ENCODE results near the gene SLC16A8.
"Not testable (repeated sequence)": the region's sequence is repeated elsewhere in the genome, so short reads cannot be mapped to it uniquely, and the experiment has no call there.

SLC16A8 gene

GRCh38 chr22:38086001-38086845 is 2.2 kb upstream of the SLC16A8 start:
- no peak for DNase-seq (ENCODE audit: low read depth)

DNA sequence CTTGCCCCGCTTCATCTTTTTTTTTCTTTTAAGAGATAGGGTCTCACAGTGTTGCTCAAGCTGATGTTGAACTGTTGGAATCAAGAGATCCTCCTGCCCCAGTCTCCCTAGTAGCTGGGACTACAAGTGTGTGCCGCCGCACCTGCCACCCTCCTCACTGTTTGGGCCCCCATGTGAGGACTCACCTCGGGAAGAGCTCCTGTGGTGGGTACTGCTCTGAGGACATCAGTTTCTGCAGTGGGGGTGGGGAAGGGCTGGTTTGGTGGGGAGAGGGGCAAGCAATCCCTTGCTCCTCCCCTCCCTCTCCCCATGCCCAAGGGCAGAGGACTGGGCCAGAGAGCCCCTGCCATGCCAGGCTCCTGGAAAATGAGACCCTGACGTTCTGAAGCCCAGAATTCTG is 1.5 kb upstream of the SLC16A8 start:
- DNase-seq (ENCODE audit: low read depth): no peak

GRCh38 chr22:38085056-38085455 is 1.1 kb upstream of the SLC16A8 start:
- no peak for DNase-seq (ENCODE audit: low read depth)

DNA sequence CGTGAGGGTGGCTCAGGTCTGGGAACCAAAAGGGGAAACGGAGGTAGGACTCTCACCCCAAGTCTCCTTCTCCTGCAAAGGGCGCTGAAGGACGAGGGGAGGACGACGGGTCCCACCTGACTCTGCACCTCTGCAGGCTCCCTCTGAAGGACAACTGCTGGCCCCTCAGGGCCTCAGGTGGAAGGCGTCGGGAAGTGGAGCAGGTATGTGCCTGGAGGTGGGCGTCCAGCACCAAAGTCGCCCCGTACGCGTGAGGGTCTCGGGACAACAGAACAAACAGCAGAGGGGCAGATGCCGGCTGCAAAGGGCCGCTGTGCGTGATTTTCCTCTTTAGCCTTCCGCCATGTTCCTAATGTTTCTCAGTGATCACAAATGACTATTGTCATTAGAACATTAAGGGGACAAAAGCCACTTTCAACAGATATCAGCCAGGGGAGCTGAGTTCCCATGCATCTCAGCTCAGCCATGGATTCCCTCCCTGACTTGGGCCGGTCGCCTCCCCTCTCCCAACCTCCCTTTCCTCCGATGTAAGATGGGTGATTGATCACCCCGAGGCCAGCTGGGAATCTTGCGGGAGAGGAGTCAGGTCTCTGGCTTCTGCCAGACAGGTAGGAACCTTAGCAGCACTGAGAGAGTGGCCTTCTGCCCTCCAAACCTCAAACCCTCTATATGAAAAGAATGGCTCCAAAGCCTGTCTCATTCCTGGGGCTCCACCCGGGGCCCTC is 836 bp downstream of the SLC16A8 start:
- no peak for DNase-seq (ENCODE audit: low read depth)

DNA sequence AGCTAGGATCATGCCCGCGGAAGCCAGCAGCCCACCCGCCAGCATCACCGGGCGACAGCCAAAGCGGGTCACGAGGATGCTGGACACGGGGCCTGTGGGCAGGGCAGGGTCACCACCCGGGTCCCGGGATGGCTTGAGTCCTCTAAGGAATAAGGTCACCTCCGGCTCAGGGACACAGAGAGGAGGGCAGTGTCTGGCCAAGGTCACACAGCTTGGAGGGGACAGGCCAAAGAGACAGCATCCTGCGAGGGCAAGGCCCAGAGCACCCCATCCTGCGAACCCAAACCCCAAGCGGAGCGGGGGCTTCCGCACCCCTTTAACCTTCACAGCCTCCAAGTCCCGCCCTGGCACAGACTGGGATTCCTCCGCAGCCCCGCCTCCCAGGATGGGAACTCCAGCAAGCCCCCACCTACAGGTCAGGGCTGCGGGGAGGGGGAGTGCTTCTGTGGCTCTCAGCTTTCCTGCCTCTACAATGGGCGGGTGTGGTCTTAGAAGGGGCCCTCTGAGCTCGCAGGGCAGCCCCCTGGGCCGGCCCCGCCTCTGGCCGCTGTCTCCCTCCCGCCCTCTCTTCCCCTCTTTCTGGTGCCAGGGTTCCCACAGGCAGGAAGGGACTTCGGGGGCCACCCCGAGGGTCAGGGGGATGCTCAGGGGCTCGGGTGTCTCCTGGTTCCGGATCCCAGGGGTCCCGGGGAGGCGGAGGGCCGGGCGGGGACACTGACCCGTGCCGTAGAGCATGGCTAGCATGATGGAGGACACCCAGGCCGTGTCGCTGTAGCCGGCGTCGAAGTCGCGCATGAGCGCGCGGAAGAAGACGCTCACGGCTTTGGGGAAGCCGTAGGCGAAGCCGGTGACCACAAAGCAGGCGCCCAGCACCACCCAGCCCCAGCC is 1.8 kb downstream of the SLC16A8 start:
- no peak for DNase-seq (ENCODE audit: low read depth)

GRCh38 chr22:38081636-38081940 is 2.4 kb downstream of the SLC16A8 start:
- no peak for DNase-seq (ENCODE audit: low read depth)

DNA sequence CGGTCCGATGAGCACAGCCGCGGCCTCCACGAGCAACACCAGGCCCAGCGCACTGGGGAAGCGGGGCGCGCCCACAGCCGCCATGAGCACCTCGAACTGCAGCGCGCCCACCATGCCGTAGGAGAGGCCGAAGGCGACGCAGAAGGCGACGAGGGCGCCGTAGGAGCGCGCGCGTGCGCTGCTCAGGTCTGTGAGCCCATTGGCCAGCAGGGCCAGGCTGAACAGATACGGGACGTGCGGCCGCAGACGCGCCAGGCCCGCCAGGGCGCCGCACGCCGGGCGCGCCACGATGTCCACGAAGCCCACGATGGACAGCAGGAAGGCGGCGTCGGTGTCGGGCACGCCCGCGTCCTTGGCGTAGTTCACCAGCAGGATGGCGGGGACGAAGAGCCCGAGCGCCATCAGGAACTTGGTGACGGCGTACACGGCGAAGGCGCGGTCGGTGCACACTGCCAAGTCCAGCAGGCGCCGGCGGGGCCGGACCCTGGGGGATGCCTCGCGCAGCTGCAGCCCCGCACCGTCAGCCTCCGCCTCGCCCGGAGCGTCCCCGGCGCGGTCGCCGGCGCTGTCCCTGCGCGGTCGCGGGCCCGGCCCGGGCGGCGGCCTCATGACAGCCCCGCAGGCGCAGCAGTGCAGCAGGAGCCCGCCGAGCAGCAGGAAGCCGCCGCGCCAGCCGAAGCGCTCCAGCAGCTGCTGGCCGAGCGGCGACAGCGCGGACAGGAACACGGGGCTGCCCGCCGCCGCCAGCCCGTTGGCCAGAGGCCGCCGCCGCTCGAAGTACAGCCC is 2.9 kb downstream of the SLC16A8 start:
- DNase-seq (ENCODE audit: low read depth): no peak

DNA sequence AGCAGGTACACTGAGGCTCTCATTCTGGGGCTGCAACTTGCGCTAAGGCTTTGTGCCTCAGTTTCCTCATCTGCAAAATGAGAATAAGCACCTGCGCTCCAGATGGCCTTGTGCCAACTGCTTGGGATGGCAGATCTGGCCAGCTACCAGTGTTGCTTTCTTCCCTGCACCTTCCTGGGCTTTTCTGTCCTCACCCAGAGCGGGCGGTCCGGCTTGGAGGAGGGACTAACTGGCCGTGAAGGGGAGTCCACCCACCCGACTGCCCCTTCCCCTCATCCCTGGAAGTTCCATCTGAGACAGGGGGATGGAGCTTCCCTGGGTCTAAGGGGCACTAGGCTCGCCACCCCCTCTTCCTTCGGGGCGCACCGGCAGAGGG is 3.5 kb downstream of the SLC16A8 start:
- no peak for DNase-seq (ENCODE audit: low read depth)

DNA sequence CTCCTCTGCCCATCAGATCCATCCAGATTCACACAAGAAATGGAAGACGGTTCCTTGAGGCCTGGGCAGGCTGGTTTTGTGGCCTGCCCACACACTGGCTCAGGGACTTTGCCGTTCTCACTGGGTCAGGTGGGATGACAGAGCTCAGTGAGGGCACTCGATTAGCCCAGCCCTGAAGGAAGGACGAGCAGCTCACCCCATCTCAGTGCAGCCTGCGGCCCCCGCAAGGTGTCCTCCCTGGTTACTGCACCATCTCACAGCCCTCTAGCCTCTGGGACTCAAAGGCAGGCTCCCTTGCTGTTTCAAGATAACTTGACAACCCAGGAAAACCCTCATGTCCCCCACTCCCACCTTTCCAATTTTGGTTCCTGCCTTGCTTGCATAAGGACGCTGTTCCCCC is 4.2 kb downstream of the SLC16A8 start:
- DNase-seq (ENCODE audit: low read depth): no peak

DNA sequence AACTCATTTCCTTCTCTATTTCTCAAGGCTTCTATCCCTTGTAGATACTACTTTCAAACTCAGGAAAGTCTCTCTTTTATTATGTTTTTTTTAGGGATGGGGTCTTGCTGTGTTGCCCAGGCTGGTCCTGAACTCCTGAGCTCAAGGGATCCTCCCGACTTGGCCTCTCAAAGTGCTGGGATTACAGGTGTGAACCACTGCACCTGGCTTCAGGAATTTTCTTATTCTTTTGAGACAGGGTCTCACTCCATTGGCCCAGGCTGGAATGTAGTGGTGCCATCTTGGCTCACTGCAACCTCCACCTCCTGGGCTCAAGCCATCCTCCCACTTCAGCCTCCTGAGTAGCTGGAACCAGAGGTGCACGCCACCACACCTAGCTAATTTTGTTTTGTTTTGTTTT is 4.8 kb downstream of the SLC16A8 start:
- DNase-seq (ENCODE audit: low read depth): not testable (repeated sequence)

- DNase-seq (ENCODE audit: low read depth): no peak
Measured at GRCh38 chr22:38078046-38078840, 5.7 kb downstream of the SLC16A8 start.

DNA sequence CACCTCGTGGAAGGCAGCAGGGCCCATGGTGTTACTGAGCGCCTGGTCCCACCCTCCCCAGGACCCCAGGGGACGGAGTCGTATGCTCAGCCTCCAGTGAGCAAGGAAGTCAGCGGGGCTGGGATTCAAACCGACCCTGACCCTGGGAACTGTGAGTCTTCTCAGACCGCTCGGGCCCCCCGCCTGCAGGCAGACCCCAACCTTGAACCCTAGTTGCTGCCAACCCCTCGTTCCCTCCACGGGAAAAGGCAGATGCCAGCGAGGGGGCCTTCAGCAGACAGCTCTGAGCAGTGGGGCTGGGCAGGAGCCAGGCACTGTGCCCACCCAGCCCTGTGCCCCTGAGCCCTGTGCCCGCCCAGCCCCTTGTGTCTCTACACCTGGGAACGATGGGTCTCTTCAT is 6.4 kb downstream of the SLC16A8 start:
- no peak for DNase-seq (ENCODE audit: low read depth)

DNA sequence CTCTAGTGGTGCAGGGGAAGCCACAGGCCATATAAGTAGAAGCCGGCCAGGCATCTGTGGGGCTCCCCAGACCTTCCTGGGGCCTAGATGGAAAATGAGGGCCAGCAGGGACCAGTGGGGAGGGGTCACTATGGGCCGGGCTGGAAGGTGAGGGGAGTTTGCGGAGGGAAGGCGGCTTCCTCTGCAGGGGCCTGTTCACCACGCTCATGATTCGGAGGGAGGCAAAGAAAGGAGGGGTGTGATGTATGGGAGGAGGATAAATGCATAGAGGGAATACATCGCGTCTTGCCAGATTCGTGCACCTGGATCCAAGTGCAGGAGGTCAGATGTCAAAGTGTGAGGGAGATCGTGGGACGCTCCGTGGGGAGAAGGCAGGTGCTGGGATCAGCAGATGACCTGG is 6.9 kb downstream of the SLC16A8 start:
- DNase-seq (ENCODE audit: low read depth): no peak

DNA sequence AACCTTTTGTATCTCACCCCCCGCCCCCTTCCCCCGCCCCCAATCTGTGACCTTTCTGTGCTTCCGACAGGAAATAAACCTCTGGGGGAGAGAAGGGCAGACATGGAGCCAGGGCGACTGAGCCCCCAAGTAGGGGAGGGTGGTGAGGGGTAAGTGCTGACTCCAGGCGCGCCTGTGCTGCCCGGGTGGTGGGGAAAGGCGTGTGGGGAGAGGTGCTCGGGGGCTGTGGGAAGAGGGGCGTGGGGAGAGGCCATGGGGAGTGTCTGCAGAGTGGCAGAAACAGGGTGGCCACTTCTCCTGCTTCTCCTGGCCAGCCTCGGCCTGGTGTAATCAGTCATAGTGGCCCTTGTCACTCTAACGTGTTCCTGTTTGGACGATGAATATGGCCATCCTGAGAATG is 8.0 kb downstream of the SLC16A8 start:
- no peak for DNase-seq (ENCODE audit: low read depth)

DNA sequence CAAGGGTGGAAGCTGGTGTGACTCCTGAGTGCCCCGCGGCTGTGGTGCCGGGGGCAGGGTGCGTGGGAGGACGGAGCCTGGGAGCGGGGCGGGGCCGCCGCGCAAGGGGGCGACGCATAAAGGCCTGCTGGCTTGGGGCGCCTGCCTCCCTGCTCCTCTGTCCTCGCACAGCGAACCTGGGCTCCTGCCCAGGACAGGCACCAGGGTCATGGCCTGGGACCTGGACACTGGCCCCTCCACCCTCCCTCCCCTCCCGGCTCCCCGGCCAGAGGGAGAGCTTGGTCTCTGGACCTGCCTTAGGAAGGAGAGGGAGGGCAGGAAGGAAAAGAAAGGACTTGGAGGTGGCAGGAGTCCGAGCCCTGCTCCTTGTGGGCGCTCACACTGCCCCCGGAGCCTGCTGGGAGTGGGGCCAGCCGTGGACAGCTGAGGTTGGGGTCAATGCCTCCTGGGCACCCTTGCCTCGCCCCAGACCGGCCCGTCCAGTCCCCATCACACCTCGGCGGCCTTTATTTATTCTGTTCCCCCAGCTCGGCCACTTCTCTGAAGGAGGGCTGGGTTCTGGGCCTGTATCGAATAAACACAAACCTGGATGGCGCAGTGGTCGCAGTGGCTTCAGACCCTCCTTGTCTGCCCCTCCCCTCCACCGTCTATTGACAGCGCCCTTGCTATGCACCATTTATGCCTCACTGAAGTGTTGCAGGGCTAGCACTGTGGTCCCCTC is 8.7 kb downstream of the SLC16A8 start:
- DNase-seq (ENCODE audit: low read depth): no peak

- DNase-seq (ENCODE audit: low read depth): no peak
Measured at GRCh38 chr22:38074181-38075104, 9.5 kb downstream of the SLC16A8 start.

- DNase-seq (ENCODE audit: low read depth): no peak
Measured at GRCh38 chr22:38073150-38074130, 10.5 kb downstream of the SLC16A8 start.
